ENCODE results near the gene KLF8.

GRCh38 chrX:56284269-56284668 lies 52.1 kb downstream of the KLF8 start:
- TF ChIP-seq EZH2 (IDR thresholded peaks at IDR 0.05; ENCODE audit: low read depth, unreplicated experiment) (no peak), CTCF (conservative IDR thresholded peaks at IDR 0.05; ENCODE audit: low read depth in 2 of 2) (no peak), CREB1 (CRISPR knock-in tag; IDR thresholded peaks at IDR 0.05; ENCODE audit: low read depth) (no peak)

Measured in GM23338 (cell line).